ES-I3 (cell line): ENCODE data around the gene DIAPH2.

Experiments used
- H3K36me3 ChIP-seq: 2 replicates; pipeline ENCODE4 v1.6.1; 2013; ENCODE audit warnings: mild to moderate bottlenecking, low read length, control low read depth, moderate library complexity; ENCODE audit not compliant: insufficient read depth
- H3K4me1 ChIP-seq: 2 replicates; pipeline ENCODE4 v1.6.1; 2013; ENCODE audit warnings: mild to moderate bottlenecking, control low read depth, low read length; ENCODE audit not compliant: insufficient read depth
- H3K9ac ChIP-seq: 2 replicates; pipeline ENCODE4 v1.6.1; 2013; ENCODE audit warnings: low read depth, mild to moderate bottlenecking, low read length, moderate library complexity
- H3K9me3 ChIP-seq: 2 replicates; pipeline ENCODE4 v1.6.1; 2013; ENCODE audit warnings: mild to moderate bottlenecking, low read length, moderate library complexity; ENCODE audit not compliant: control insufficient read depth, insufficient read depth

DIAPH2 gene

GRCh38 chrX:97039363-97040029 lies 354.9 kb downstream of the DIAPH2 start:
- Histone ChIP-seq H3K4me1 (no peaks in the 10 kb centered on the region; the same call in 1 of the 2 replicates), H3K36me3 (no peaks in the 10 kb centered on the region), H3K9me3 (no peaks in the 10 kb centered on the region), H3K9ac (no peak overlapping the region)

GRCh38 chrX:97045470-97045869 lies 360.8 kb downstream of the DIAPH2 start:
- no peaks in the 10 kb centered on the region; the same call in 1 of the 2 replicates for H3K4me1 ChIP-seq
- H3K9me3 ChIP-seq, result no peaks in the 10 kb centered on the region
- no peak overlapping the region for H3K9ac ChIP-seq
- H3K36me3 ChIP-seq, result no peaks in the 10 kb centered on the region

GRCh38 chrX:97046867-97047266 lies 362.2 kb downstream of the DIAPH2 start:
- Histone ChIP-seq H3K4me1 (no peaks in the 10 kb centered on the region; the same call in 1 of the 2 replicates), H3K9ac (no peak overlapping the region), H3K36me3 (no peaks in the 10 kb centered on the region), H3K9me3 (no peaks in the 10 kb centered on the region)

- Histone ChIP-seq H3K36me3 (no peaks in the 10 kb centered on the region), H3K4me1 (no peaks in the 10 kb centered on the region), H3K9me3 (no peaks in the 10 kb centered on the region), H3K9ac (no peak overlapping the region)
These were observed 365.8 kb downstream of the DIAPH2 start for GRCh38 chrX:97050392-97050791.

GRCh38 chrX:97057349-97057909 lies 372.8 kb downstream of the DIAPH2 start:
- Histone ChIP-seq H3K36me3 (no peaks in the 10 kb centered on the region), H3K9ac (no peak overlapping the region), H3K4me1 (peaks cover 14% of the 10 kb centered on the region), H3K9me3 (no peaks in the 10 kb centered on the region)

- no peaks in the 10 kb centered on the region for H3K9me3 ChIP-seq
- no peaks in the 10 kb centered on the region for H3K36me3 ChIP-seq
- peaks cover 14% of the 10 kb centered on the region for H3K4me1 ChIP-seq
- no peak overlapping the region for H3K9ac ChIP-seq
These were observed 375.4 kb downstream of the DIAPH2 start for GRCh38 chrX:97060020-97060419.

- Histone ChIP-seq H3K4me1 (peaks cover 8% of the 10 kb centered on the region), H3K9me3 (no peaks in the 10 kb centered on the region), H3K36me3 (no peaks in the 10 kb centered on the region), H3K9ac (no peak overlapping the region)
These were observed 380.4 kb downstream of the DIAPH2 start for GRCh38 chrX:97065066-97065465.

GRCh38 chrX:97065973-97066372 lies 381.3 kb downstream of the DIAPH2 start:
- Histone ChIP-seq H3K36me3 (no peaks in the 10 kb centered on the region), H3K9ac (no peak overlapping the region), H3K9me3 (no peaks in the 10 kb centered on the region), H3K4me1 (no peaks in the 10 kb centered on the region; the same call in 1 of the 2 replicates)

GRCh38 chrX:97066381-97066780 lies 381.7 kb downstream of the DIAPH2 start:
- no peak overlapping the region for H3K9ac ChIP-seq
- no peaks in the 10 kb centered on the region for H3K36me3 ChIP-seq
- no peaks in the 10 kb centered on the region for H3K4me1 ChIP-seq
- H3K9me3 ChIP-seq, result no peaks in the 10 kb centered on the region

- no peaks in the 10 kb centered on the region for H3K4me1 ChIP-seq
- H3K9me3 ChIP-seq, result no peaks in the 10 kb centered on the region
- no peak overlapping the region for H3K9ac ChIP-seq
- H3K36me3 ChIP-seq, result no peaks in the 10 kb centered on the region
These were observed 385.7 kb downstream of the DIAPH2 start for GRCh38 chrX:97070346-97070745.

- no peaks in the 10 kb centered on the region for H3K9me3 ChIP-seq
- no peak overlapping the region for H3K9ac ChIP-seq
- H3K4me1 ChIP-seq, result 0 out of 2 replicates have a peak, but pooled peaks cover 6% of the 10 kb centered on the region
- no peaks in the 10 kb centered on the region for H3K36me3 ChIP-seq
These were observed 389.8 kb downstream of the DIAPH2 start for GRCh38 chrX:97074400-97074799.

GRCh38 chrX:97089116-97089515 lies 404.5 kb downstream of the DIAPH2 start:
- H3K36me3 ChIP-seq, result no peaks in the 10 kb centered on the region
- no peak overlapping the region for H3K9ac ChIP-seq
- peaks cover 5% of the 10 kb centered on the region for H3K4me1 ChIP-seq
- H3K9me3 ChIP-seq, result no peaks in the 10 kb centered on the region

GRCh38 chrX:97096385-97096784 lies 411.7 kb downstream of the DIAPH2 start:
- Histone ChIP-seq H3K9ac (no peak overlapping the region), H3K36me3 (no peaks in the 10 kb centered on the region), H3K9me3 (no peaks in the 10 kb centered on the region), H3K4me1 (no peaks in the 10 kb centered on the region)

- no peaks in the 10 kb centered on the region for H3K4me1 ChIP-seq
- H3K9me3 ChIP-seq, result no peaks in the 10 kb centered on the region
- no peak overlapping the region for H3K9ac ChIP-seq
- no peaks in the 10 kb centered on the region for H3K36me3 ChIP-seq
These were observed 418.3 kb downstream of the DIAPH2 start for GRCh38 chrX:97102938-97103337.

GRCh38 chrX:97109730-97110129 lies 425.1 kb downstream of the DIAPH2 start:
- H3K4me1 ChIP-seq, result no peaks in the 10 kb centered on the region
- H3K9ac ChIP-seq, result no peak overlapping the region
- H3K36me3 ChIP-seq, result no peaks in the 10 kb centered on the region
- H3K9me3 ChIP-seq, result no peaks in the 10 kb centered on the region
